Measurements from ENCODE around the gene STK32A. TPM values are rescaled to one million over a fixed set of nuclear protein-coding genes. Genes with fewer than 3 reads are reported as not detected.

STK32A gene
- total and polyA plus RNA-seq, 9 of the 15 experiments (the other 6 are each of a cell fraction or from before 2014, with no cell fraction given): not detected

- FAIRE-seq (no peak), ATAC-seq (no peak), DNase-seq (ENCODE audit: extremely low read depth in 1 of 4, low spot score in 3 of 4) (no peak)
- H3K36me3 ChIP-seq (ENCODE audit: control insufficient read depth, insufficient read depth, low read length): no peaks in the 10 kb centered on the region
- H2AFZ ChIP-seq (ENCODE audit: low read depth, low read length): no peak overlapping the region
- H3K4me1 ChIP-seq (replicated peaks in 1 of 2; ENCODE audit: control insufficient read depth in 2 of 2, insufficient read depth in 2 of 2, low read length in 2 of 2): no peaks in the 10 kb centered on the region
- no peak overlapping the region for H3K4me2 ChIP-seq (ENCODE audit: insufficient read depth, low read length)
- H3K9me3 ChIP-seq (replicated peaks; ENCODE audit: control insufficient read depth, insufficient read depth, low read depth, low read length): no peaks in the 10 kb centered on the region
- ChIA-PET POLR2A (no interaction called here), CTCF (ENCODE audit: low intra/inter-chr PET ratio) (no interaction called here)
- H4K20me1 ChIP-seq (replicated peaks; ENCODE audit: control insufficient read depth, insufficient read depth, low read length): no peaks in the 10 kb centered on the region
- intact Hi-C loops (cut with micrococcal nuclease) (no loop called here), in situ Hi-C loops (cut with MboI) (no loop called here)
- BruUV-seq (replicated peaks): no TSS peak
- no peaks in the 10 kb centered on the region for H3K27me3 ChIP-seq (ENCODE audit: control insufficient read depth in 2 of 2, insufficient read depth in 2 of 2, low read length in 2 of 2)
- no peak overlapping the region for H3K9ac ChIP-seq (ENCODE audit: insufficient read depth in 1 of 2, low read depth in 2 of 2, low read length in 2 of 2)
- 0% methylated on average over 1 of the region's 1 CpG for WGBS (ENCODE audit: insufficient coverage, low coverage, missing lambda C conversion rate)
- no peak overlapping the region for H3K4me3 ChIP-seq
- no peaks in the 10 kb centered on the region for H3K9me1 ChIP-seq (ENCODE audit: control insufficient read depth, insufficient read depth, low read length)
- TF ChIP-seq ZC3H11A (IDR thresholded peaks at IDR 0.05; ENCODE audit: low read depth, low read length): no peak
- TF ChIP-seq SNIP1 (IDR thresholded peaks at IDR 0.05; ENCODE audit: low read depth): no peak
- TF ChIP-seq ZNF518B (CRISPR knock-in tag; IDR thresholded peaks at IDR 0.05): no peak
- TF ChIP-seq NR1H2 (CRISPR knock-in tag; IDR thresholded peaks at IDR 0.05): no peak
- TF ChIP-seq SAFB2 (IDR thresholded peaks at IDR 0.05; ENCODE audit: borderline replicate concordance, low read depth, low read length, severe bottlenecking): no peak
- H3K79me2 ChIP-seq (ENCODE audit: control insufficient read depth, insufficient read depth, low read length): no peaks in the 10 kb centered on the region
- H3K27ac ChIP-seq (ENCODE audit: extremely low read depth, low read depth, low read length): no peak overlapping the region
Observed at GRCh38 chr5:147427521-147428401, 192.9 kb downstream of the STK32A start.
